CD4-positive, alpha-beta T cell treated with Interleukin-10 for 1 hour (primary cell): Measurements from ENCODE around the gene UBE2E3.

Experiments used
- DNase-seq: peaks from one replicate; pipeline ENCODE4 v3.0.0-alpha.2; 2020

Gene UBE2E3

DNA sequence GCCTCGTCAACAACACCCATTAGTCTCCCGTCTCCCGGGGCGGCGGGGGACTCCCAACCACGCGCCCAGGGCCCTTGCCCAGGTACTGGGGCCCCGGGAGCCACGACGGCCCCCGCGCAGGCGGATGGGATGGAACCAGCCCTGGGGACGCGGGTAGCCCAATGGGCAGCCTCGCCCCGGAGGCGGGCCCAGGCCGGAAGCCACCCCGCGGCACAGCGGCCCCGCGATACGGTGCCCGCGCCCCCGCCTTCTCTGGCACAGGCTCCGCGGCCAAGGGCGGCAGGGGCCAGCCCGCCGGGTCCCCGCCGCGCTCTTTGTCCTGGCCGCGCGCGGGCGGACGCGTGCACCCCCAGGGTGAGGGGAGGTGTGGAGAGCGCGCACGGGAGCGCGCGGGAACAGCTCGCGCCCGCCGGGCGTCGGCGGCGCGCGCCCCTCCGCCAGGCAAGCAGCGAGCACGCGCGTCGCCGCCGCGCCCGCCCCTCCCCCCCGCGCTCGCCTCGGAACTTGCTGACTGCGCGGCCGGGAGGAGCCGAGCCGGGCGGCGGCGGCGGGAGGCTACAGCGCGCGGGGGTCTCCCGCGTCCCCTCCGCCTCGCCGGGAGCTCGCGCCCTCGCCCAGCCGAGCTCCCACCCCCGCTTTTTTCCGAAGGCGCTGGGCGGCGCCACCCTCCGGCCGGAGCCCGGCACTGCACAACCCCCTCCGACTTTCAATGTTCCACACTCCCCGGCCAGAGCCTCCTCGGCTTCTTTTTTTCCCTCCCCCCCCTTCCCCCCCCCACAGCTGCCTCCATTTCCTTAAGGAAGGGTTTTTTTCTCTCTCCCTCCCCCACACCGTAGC is at the start of gene UBE2E3:
UBE2E3 (plus strand) TSS at position 500 of the 837 bp plus-strand sequence. CDS start 1,438 bp downstream, outside the sequence.
- peak; percentile 85 for DNase-seq

DNA sequence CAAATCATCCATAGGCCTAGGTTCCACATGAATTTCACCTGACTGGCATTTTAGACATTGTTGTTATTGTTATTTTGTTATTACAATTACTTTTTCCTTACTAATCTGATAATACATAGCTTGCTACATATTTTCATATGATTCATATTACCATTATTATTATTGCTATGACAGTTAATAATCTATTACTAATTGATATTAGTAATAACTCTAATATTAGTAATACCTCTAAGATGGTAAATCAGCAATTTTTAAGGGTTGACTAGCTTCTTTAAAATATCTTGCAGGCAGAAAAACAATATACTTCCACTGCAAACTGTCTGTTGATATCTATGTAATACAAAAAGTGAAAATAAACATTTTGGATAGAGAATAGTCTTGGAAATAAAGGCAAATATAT is 48.6 kb upstream of the UBE2E3 start:
- DNase-seq: no peak

DNA sequence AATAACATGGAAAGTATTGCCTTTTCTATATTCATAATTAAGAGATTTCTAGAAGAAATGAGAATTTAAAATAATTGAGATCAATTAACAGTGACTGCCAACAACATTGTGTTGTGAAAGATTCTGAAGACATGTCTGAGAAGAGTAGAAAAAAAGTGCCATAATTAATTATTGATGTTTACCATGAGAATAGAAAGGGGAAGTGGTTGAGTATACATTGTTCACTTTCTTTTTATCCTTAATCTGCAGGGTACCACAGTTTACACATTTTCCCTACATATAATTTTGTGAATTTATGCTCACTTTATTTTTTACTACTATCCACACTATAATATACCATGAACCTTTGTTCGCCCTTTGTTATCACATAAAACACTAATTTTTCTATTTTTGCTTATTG is 47.1 kb upstream of the UBE2E3 start:
- DNase-seq: no peak

DNA sequence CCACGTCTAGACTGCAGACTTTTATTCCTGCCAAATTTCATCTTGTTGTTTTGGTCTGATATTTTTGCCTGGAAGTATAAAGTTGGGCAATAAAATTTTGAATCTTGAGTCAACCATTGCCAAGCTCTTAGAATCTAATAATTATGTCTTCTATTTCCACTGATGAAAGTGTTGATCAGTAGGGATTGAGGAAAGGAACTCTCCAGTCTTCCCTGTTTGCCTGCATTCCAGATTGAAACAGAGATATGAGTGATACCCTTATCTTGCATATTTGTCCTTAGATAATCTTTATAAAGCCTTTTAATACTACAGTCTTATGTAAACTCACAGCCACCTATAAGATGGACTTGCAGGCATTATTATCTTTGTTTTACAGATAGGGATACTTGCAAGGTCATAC is 45.5 kb upstream of the UBE2E3 start:
- no peak for DNase-seq

DNA sequence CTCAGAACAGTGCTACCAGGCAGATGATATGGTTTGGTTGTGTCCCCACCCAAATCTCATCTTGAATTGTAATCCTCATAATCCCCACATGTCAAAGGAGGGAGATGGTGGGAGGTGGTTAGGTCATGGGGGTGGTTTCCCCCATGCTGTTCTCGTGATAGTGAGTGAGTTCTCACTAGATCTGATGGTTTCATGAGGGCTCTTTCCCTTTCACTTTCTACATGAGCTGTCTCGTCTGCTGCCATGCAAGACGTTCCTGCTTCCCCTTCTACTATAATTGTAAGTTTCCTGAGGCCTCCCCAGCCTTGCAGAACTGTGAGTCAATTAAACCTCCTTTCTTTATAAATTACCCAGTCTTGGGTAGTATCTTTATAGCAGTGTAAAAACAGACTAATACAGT is 42.9 kb upstream of the UBE2E3 start:
- peak; percentile 47 for DNase-seq

DNA sequence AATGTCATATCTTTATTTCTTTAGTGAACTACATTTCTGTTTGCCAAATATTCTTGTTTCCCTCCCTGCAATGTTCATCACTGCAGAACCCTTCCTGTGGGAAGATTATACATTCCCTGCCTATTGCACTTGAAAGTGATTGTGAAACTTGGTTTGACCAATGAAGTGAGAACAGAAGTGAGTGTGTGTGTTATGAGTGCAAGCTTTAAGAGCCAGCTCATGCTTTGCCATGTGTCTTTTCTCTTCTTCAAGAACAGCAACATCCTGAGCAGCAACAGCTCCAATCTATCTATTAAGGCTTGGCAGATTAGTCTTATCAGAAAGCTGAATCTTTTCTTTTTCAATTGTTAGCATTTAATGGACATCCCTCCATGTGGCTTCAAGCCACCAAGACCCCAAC is 42.0 kb upstream of the UBE2E3 start:
- no peak for DNase-seq

DNA sequence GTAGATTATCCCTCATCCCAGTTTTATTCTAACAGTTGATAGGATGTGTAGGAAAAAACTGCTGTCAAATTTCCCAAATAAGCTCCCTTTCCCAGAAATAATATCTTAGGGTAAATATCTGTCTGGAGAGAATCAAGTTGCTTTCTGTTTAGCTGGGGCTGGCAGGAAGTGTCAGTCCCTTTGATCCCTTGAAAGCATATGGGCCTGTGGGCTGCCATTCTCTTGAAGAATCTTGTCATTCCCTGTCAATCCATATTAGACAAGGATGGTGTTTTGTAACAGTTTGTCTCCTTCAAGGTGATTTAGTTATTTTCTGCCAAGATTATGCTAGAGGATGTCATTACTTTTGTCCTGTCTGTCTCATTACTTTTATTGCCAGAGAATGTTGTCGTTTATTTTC is 37.1 kb upstream of the UBE2E3 start:
- DNase-seq: no peak

DNA sequence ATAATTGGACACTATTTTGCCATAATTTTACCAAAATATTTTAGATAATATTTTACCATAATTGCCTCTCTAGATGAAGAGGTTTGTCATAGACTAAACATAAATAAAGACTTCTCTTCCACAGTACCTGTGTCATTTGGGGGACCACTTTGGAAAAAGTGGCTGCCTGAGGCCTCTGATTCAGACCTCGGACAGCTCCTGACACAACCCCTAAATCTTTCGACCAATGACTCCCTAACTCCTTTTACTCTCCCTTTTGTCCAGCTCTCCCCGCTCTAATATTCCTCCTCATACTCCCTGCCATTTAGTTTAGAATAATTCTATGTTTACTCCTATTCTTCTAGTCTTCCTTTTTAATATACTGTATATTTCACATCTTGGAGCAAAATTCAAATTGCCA is 36.0 kb upstream of the UBE2E3 start:
- DNase-seq: no peak

DNA sequence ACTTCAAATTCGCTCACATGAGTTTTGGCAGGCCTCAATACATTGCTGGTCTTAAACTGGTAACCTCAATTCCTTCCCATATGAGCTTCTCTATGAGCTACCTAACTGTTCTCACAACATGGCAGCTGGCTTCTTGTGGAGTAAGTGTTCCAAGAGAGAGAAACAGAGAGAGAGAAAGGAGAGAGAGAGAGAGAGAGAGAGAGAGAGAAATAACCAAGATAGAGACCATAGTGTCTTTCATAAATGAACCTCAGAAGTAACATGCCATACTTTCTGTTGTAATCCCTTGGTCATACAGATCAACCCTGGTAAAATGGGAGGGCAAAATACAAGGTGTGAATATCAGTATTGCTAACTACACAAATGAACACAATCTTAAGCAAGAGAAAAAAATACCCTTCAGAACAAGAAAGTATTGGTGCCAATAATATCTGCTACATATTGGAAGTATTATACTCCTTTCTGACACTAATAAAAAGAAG is 33.2 kb upstream of the UBE2E3 start:
- no peak for DNase-seq

DNA sequence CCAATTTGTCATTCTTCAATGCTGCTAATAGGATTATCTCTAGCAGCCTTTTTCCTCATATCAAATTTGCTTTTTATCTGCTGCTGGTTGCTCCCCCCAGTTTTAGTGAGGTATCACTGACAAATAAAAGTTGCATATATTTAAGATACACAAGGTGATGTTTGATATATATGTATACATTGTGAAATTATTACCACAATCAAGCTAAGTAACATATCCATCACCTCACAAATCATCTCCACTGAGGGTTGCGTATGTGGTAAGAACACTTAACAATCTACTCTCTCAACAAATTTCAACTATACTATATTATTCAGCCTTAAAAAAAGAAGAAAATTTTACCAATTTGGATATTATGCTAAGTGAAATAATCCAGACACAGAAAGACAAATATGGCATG is 30.5 kb upstream of the UBE2E3 start:
- DNase-seq: no peak

DNA sequence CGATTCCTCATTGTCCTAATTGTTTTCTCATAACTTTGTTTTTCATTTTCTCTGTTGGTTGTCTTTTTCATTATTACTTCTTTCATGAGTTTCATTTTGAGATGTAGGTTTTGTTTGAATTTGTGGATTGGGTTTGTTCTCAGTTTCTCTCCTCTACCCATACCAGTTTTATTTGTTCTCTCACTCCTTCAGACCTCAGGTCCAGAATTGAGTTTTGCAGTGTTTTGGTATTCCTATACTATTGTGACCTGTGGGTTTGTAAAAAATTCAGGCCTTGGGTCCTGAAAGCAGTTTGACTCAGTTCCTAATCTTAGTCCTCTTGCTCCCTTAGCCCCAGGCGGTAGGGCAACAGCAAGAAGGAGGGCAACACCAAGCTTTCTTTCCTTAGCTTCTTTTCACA is 28.3 kb upstream of the UBE2E3 start:
- no peak for DNase-seq

DNA sequence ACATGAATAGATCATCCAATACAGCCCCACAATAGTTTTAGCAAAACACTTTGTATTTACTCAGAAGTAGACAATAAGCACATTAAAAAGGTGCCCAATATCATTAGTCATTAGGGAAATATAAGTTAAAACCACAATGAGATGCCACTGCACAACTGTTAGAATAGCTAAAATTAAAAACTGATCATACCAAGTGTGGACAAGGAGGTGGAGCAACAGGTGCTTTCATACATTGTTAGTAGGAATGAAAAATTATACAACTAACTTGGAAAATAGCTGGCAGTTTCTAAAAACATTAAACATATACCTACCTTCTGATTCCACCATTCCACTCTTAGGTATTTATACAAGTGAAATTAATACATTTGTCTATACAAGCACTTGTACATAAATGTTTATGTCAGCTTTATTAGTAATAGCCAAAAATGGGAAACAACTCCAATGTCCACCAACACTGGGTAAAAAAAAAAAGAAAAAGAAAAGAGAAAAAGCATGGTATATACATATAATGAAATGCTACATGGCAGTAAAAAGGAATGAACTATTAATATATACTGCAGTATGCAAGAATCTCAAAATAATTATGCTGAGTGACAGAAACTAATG is 27.6 kb upstream of the UBE2E3 start:
- DNase-seq: no peak

DNA sequence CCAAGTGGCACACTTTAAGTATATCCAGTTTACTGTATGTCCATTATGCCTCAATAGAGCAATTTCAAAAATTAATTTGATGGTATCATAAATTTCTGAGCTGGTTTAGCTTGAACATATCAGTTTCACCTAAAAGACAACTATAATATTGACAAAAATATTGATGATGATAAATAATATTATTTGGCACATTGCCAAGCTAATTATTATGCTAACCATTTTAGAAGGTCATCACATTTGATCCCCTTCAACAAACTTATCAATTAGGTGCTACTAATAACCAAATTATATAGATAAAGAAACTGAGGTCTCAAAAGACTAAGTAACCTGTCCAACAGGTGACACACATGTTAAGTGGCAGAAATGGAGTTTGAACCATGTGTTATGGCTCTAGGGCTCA is 26.9 kb upstream of the UBE2E3 start:
- DNase-seq: no peak

DNA sequence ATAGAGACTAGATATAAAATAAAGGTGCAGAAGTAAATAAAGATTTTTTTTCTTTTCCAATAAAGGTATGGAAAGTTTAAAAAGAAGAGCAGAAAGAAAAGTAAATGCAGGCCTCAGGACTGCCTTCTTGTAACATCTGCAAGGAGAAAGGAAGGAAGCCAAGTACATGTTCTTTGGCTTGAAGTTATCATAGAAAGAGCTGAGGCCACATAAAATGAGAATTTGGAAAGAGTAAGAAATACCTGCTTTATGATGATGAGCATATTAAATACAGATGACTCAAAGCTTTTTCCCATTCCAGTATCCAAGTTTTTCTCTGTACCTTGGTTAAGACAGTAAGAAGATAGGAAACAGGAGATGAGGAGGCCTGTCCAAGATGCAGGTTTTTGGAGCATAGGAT is 25.3 kb upstream of the UBE2E3 start:
- no peak for DNase-seq

DNA sequence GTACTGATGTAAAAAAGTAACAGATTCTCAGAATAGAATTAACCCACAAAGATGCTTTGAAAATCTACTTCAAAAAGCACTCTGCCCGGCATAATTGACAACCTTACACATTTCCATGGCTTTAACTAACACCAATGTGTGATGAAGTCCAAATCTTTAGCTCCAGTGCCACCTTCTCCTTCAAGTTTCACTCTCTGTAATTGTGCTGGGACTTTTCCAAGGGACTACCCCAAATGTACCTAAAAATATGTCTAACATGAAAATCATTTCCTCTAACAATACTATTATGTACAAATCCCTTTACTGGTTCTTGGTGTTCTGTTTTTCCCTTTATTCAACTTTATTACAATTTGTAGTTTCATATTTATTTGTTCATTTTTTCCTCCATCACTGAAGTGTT is 20.6 kb upstream of the UBE2E3 start:
- DNase-seq: no peak

DNA sequence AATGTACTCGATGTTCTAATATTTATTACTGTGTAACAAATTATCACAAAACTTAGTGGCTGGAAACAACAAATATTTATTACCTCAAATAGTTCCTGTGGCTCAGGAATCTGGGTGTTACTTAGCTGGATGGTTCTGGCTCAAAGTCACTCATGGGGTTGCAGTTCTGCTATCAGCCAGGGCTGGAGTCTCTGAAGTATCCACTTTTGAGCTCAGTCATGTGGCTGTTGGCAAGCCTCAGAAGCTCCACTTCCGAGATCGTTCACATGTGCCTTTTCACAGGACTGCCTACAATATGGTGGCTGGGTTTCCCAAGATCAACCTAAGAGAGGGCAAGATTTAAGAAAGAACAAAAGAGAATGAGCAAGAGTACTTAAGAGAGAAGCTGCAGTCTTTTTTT is 19.4 kb upstream of the UBE2E3 start:
- DNase-seq: no peak

DNA sequence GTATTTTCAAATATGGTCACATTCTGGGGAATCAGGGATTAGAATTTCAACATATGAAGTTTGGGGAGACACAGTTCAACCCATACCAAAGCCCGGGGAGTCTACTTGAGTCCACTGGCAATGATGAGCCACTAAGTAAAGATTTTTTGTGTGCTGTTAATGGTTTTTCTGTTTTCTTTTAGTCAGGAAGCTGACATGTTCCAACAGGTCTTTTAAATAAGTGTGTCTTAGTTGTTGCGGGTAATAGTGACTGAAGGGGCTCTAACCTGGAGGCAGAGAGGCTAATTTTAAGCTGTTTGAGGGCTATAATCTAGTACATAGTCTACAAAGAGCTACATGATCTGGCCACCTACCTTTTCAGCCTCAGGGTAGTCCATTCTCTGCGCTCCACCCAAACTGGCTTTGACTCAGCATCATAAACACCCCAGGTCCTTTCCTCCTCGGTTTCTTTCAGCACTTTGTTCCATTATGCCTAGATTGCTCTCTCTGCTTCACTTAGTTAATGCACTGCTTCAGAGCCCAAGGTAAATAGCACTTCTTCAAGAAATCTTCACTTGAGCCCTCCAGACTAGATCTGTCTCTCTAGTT is 17.6 kb upstream of the UBE2E3 start:
- no peak for DNase-seq

DNA sequence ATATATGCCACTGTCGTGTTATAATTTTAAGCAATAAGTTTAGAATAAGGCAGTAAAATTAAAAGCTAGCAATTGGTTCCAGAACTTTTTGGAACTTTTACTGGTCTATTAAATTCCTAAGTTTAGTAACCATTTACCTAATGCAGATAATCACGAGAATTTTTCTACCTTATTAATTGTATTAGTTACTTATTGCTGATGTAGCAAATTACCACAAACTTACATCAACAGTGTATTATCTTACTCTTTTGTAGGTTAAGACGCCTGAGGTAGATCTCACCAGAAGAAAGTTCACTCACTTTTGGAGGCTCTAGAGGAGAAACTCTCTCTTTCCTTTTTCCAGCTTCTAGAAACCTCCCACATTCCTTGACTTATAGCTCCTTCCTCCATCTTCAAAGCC is 14.0 kb upstream of the UBE2E3 start:
- no peak for DNase-seq

DNA sequence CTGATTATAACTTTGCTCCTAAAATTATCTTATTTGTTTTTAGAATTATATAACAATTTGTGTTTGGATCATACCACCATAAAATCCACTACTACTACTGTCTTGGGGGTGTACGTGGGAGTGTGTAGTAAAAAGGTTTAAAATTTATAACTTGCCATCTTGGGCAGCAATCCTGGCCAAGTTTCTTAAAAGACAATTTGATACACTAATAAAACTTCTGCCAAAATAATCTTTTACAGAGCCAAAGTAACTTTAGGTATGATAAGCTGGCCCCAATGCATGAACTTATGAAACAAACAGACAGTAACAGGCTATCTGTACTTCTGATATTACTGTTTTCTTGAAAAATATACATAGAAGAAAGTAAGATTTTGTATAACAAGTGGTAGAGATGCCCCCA is 11.3 kb upstream of the UBE2E3 start:
- no peak for DNase-seq

DNA sequence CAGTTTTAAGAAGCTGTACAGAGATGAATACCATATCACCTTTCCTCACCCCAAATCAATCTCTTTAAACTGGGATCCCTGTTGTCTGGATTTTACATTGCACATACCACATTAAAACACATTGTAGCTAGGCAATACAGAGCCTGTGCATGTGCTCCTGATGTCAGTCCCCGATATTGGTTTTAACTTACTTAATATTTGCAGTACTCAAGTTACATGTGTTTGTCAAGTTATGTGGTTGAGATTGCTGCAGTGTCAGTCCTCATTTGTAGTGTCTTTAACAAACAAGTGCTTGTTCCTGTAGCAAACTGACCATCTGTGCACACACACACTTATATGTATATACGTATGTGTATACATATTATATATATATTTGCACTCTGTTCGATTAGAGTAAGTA is 10.4 kb upstream of the UBE2E3 start:
- DNase-seq: no peak

DNA sequence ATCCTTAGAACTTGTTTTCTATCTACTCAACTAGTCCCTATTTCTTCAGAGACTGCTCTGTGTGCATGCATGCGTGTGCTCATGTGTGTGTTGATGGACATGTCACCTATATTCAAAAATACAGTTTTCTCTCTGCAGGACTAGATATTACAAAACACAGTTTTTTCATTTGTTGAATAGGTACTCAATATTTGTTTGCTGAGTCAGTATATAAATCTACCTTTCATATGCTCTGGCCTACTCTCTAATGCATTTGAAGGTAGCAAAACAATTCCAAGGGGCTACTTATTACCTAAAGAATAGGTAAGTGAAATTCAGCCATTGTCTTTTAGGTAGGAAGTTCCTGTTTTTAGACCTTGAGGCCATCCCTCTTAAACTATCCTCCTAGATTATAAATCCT is 8.6 kb upstream of the UBE2E3 start:
- no peak for DNase-seq

DNA sequence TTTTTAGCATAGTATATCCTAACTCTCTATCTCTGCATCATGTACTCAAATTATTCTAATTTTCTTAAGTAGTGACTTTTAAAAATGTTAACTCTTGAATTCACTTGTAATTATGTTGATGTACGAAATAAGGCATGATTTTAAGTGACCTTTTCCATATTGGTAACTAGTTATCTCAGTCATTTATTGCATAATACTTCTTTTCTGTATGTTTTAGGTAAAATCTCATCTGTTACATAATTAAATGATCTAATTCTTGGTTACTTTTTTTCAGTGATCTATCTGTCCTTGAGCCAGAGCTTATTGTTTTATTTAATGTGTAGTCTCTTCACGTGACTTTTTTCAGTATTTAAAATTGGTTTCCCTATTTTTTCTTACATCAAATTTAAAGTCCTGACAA is 4.8 kb upstream of the UBE2E3 start:
- no peak for DNase-seq

DNA sequence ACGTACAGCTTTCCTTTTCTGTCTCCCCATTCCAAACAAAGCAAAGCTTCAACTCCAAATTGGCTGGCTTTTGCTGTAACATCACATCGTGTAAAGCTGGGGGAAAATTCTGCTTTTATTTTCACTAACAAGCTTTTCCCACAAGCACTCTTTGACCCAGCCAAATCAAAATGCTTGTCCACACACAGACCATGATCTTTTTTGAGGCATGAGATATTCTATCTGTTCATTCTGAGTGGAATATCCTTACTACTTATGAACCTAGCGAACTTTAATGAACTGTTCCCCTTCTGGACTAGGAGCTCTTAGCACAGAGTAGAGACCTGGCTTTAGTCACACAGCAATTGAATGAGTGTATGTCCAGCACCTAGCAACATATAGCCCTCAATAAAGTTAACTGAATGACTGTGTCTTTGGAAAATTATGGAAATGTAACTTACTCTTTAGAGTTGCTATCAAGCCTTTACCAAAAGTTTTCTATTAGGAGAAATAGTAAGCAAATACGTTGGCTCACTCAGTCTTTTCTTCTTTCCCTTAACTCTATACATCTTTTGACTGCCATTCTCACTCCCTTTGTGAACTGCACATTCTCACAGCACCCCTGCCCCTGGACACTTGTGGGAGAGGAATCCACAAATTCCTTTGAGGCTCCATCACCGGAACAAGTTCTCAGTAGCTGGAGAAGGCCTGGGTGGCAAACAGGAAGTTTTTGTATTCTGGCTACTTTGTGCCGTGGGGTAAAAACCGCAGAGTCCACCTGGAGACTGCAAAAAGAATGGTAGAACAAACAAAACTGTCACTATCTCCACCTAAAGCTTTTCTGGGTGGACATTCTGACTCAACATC is 1.3 kb upstream of the UBE2E3 start:
- DNase-seq: no peak
